Putamen (tissue), 1 donor: ENCODE measurements around the gene MYL6B.
"Not testable (repeated sequence)": the region's sequence is repeated elsewhere in the genome, so short reads cannot be mapped to it uniquely, and the experiment has no call there.

ENCODE experiments used
- DNase-seq: peaks from one replicate; pipeline ENCODE4 v3.0.0-alpha.2; 2016; ENCODE audit warnings: low spot score

Gene MYL6B

GRCh38 chr12:56165369-56165768, 13.0 kb downstream of the MYL6B start:
- no peak for DNase-seq

- no peak for DNase-seq
Measured at GRCh38 chr12:56169229-56169759, 16.9 kb downstream of the MYL6B start.

GRCh38 chr12:56172839-56173238, 20.5 kb downstream of the MYL6B start:
- no peak for DNase-seq

GRCh38 chr12:56178347-56178746, 26.0 kb downstream of the MYL6B start:
- no peak for DNase-seq

- DNase-seq, result no peak
Measured at GRCh38 chr12:56186957-56187356, 34.6 kb downstream of the MYL6B start.

- DNase-seq, result peak; percentile 3
Measured at GRCh38 chr12:56188131-56188777, 35.9 kb downstream of the MYL6B start.

- DNase-seq, result peak; percentile 13
Measured at GRCh38 chr12:56188778-56189098, 36.4 kb downstream of the MYL6B start.

- peak; percentile 81 for DNase-seq
Measured at GRCh38 chr12:56189099-56189917, 36.9 kb downstream of the MYL6B start, which contains the start of gene SMARCC2. SMARCC2 (minus strand) TSS chr12:56189483; CDS start chr12:56189461, 22 bp downstream.

- DNase-seq, result peak; percentile 86
Measured at GRCh38 chr12:56189918-56190694, 37.7 kb downstream of the MYL6B start.

- no peak for DNase-seq
Measured at GRCh38 chr12:56190695-56191155, 38.3 kb downstream of the MYL6B start.

GRCh38 chr12:56192582-56192981, 40.2 kb downstream of the MYL6B start:
- DNase-seq, result no peak

- DNase-seq, result peak; percentile 78
Measured at GRCh38 chr12:56193025-56193578, 40.7 kb downstream of the MYL6B start.

GRCh38 chr12:56196818-56197550, 44.6 kb downstream of the MYL6B start:
- not testable (repeated sequence) for DNase-seq

- no peak for DNase-seq
Measured at GRCh38 chr12:56197921-56198635, 45.7 kb downstream of the MYL6B start.

- no peak for DNase-seq
Measured at GRCh38 chr12:56198836-56199235, 46.4 kb downstream of the MYL6B start.

- DNase-seq, result no peak
Measured at GRCh38 chr12:56202366-56202765, 50.0 kb downstream of the MYL6B start.

GRCh38 chr12:56202838-56203237, 50.5 kb downstream of the MYL6B start:
- no peak for DNase-seq

- no peak for DNase-seq
Measured at GRCh38 chr12:56204275-56204674, 51.9 kb downstream of the MYL6B start.

GRCh38 chr12:56205445-56205844, 53.1 kb downstream of the MYL6B start:
- no peak for DNase-seq

GRCh38 chr12:56206452-56207166, 54.2 kb downstream of the MYL6B start:
- no peak for DNase-seq
